OCI-LY3 (cell line): Measurements from ENCODE around the gene P2RY6.

Experiments
- H2AFZ ChIP-seq: fragments of 200-600, 300-600 bp; shearing (Covaris generic); 2 replicates; pipeline ENCODE4 v1.6.0; 2014; ENCODE audit warnings: antibody characterized with exemption, low read depth, low read length
- H3K27ac ChIP-seq: fragments of 200-600, 300-600 bp; sonication (generic); 2 replicates; pipeline ENCODE4 v1.5.1; 2014; ENCODE audit warnings: mild to moderate bottlenecking, low read length, moderate library complexity, mixed read lengths
- H3K27me3 ChIP-seq: fragments of 200-600, 300-600 bp; sonication (generic); 2 replicates; pipeline ENCODE4 v1.6.1; 2014; ENCODE audit warnings: low read depth, low read length, mixed read lengths
- H3K36me3 ChIP-seq: fragments of 200-600, 300-600 bp; sonication (generic); replicated peaks from 2 replicates; pipeline ENCODE3; 2014; ENCODE audit warnings: low read depth, low read length, mixed read lengths
- H3K4me1 ChIP-seq: fragments of 300-600, 200-600 bp; sonication (generic); 2 replicates; pipeline ENCODE4 v1.6.1; 2014; ENCODE audit warnings: low read length, mixed read lengths
- H3K4me2 ChIP-seq: fragments of 200-600, 300-600 bp; sonication (generic); 2 replicates; pipeline ENCODE4 v1.6.1; 2014; ENCODE audit warnings: low read length, mixed read lengths
- H3K4me3 ChIP-seq: fragments of 300-600, 200-600 bp; sonication (generic); 2 replicates; pipeline ENCODE4 v1.5.1; 2014; ENCODE audit warnings: antibody characterized with exemption, mild to moderate bottlenecking, low read length, moderate library complexity
- H3K79me2 ChIP-seq: fragments of 300-600, 200-600 bp; shearing (Covaris generic); 2 replicates; pipeline ENCODE4 v1.6.1; 2014; ENCODE audit warnings: mild to moderate bottlenecking, low read length, mixed read lengths
- H3K9ac ChIP-seq: fragments of 300-600, 200-600 bp; shearing (Covaris generic); 2 replicates; pipeline ENCODE4 v1.6.0; 2014; ENCODE audit warnings: mild to moderate bottlenecking, low read length, moderate library complexity
- H3K9me3 ChIP-seq: fragments of 200-600, 300-600 bp; shearing (Covaris generic); 2 replicates; pipeline ENCODE4 v1.6.1; 2014; ENCODE audit warnings: low read length, mixed read lengths; ENCODE audit not compliant: insufficient read depth
- H4K20me1 ChIP-seq: fragments of 200-600, 300-600 bp; sonication (generic); 2 replicates; pipeline ENCODE4 v1.6.1; 2016; ENCODE audit warnings: low read length, mixed read lengths; ENCODE audit not compliant: insufficient read depth
- EZH2phosphoT487 ChIP-seq: fragments of 200-600 bp; shearing (Covaris generic); IDR thresholded peaks from 2 replicates; pipeline ENCODE4 v1.6.1; 2018; ENCODE audit warnings: antibody characterized with exemption, mixed run types, low read depth
- TF ChIP-seq, protein P1 (sequence below): fragments of 200-600, 300-600 bp; sonication (generic); IDR thresholded peaks from 2 replicates; pipeline ENCODE4 v1.5.1; 2014; ENCODE audit warnings: antibody characterized with exemption, low read length, low read depth

The P2RY6 gene

GRCh38 chr11:73347067-73347466, 74.9 kb downstream of the P2RY6 start:
- Histone ChIP-seq H3K27me3 (peaks cover 7% of the 10 kb centered on the region; the same call in 1 of the 2 replicates), H2AFZ (no peak overlapping the region), H3K79me2 (no peaks in the 10 kb centered on the region), H3K4me3 (no peak overlapping the region), H3K27ac (no peak overlapping the region), H3K4me1 (peaks cover 4% of the 10 kb centered on the region), H4K20me1 (no peaks in the 10 kb centered on the region), H3K9ac (no peak overlapping the region), H3K36me3 (no peaks in the 10 kb centered on the region), H3K4me2 (no peak overlapping the region), H3K9me3 (no peaks in the 10 kb centered on the region)
- TF ChIP-seq, protein P1, sequence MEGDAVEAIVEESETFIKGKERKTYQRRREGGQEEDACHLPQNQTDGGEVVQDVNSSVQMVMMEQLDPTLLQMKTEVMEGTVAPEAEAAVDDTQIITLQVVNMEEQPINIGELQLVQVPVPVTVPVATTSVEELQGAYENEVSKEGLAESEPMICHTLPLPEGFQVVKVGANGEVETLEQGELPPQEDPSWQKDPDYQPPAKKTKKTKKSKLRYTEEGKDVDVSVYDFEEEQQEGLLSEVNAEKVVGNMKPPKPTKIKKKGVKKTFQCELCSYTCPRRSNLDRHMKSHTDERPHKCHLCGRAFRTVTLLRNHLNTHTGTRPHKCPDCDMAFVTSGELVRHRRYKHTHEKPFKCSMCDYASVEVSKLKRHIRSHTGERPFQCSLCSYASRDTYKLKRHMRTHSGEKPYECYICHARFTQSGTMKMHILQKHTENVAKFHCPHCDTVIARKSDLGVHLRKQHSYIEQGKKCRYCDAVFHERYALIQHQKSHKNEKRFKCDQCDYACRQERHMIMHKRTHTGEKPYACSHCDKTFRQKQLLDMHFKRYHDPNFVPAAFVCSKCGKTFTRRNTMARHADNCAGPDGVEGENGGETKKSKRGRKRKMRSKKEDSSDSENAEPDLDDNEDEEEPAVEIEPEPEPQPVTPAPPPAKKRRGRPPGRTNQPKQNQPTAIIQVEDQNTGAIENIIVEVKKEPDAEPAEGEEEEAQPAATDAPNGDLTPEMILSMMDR, result no peak
- TF ChIP-seq EZH2phosphoT487, result no peak
